GM20000 (cell line): Measurements from ENCODE around the gene CCDC17.

Experiments used
- DNase-seq: peaks from one replicate; pipeline ENCODE4 v3.0.0; 2012; ENCODE audit warnings: low spot score
- TF ChIP-seq, protein P1 (sequence below): IDR thresholded peaks from 2 replicates; pipeline ENCODE4 v1.5.1; 2012; ENCODE audit warnings: mild to moderate bottlenecking, control low read depth; ENCODE audit errors: extremely low read depth, missing control alignments

CCDC17 gene

DNA sequence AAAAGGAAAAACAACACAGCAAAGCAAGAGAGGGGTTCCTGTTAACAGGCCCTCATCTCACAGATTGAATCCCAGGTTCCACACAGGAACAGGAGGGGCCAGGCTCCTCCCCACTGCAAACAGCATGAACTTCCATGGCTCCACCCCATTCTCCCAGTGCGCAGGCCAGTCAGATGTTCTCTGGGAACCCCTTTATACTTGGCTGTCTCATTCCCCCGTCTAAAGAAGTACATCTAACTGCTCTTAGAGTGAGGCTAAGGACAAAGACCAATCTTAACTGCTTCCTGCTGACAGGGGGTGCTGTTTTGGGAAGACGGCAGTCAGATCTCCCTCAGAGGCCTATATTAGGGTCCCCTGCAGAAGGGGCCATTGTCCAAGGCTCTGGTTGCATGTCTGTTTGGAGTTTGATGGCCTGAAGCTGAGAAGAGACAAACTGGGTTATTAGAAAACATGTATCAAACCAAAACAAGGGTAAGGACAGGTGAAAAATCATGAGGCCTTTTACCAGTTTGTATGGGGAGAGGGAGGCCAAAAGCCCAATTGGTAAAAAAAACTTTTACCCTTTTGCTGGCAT is 50.5 kb downstream of the CCDC17 start:
- TF ChIP-seq, protein P1, sequence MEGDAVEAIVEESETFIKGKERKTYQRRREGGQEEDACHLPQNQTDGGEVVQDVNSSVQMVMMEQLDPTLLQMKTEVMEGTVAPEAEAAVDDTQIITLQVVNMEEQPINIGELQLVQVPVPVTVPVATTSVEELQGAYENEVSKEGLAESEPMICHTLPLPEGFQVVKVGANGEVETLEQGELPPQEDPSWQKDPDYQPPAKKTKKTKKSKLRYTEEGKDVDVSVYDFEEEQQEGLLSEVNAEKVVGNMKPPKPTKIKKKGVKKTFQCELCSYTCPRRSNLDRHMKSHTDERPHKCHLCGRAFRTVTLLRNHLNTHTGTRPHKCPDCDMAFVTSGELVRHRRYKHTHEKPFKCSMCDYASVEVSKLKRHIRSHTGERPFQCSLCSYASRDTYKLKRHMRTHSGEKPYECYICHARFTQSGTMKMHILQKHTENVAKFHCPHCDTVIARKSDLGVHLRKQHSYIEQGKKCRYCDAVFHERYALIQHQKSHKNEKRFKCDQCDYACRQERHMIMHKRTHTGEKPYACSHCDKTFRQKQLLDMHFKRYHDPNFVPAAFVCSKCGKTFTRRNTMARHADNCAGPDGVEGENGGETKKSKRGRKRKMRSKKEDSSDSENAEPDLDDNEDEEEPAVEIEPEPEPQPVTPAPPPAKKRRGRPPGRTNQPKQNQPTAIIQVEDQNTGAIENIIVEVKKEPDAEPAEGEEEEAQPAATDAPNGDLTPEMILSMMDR = no peak

DNA sequence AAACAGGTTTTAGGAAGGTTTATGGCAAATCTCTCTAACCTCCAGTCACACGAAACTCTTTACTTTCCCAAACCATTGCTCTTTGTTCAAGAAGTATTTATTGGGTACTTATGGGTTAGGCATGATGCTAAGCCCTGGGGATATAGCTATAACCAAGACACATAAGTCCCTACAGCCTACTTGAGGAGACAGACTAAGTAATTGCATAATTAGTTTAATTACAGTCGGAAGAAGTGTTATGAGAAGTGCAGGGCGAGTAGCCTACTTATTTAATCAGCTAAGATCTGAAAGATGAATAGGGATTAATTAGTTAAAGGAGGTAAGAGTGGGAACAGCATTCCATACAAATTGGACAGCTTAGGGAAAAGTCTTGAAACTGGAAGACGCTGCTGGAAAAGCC is 53.2 kb downstream of the CCDC17 start:
- no peak for DNase-seq
- TF ChIP-seq, protein P1 = no peak

More for the DNA sequence above, 50.5 kb downstream of the CCDC17 start:
- DNase-seq = no peak
